GM12874 (cell line): ENCODE measurements around the gene EXD3.

ENCODE experiments used
- TF ChIP-seq, protein P1 (sequence below): IDR thresholded peaks from 2 replicates; pipeline ENCODE4 v1.5.1; 2011; ENCODE audit warnings: low read depth, mild to moderate bottlenecking, control low read depth, low read length, moderate library complexity; ENCODE audit not compliant: insufficient read depth

The EXD3 gene

DNA sequence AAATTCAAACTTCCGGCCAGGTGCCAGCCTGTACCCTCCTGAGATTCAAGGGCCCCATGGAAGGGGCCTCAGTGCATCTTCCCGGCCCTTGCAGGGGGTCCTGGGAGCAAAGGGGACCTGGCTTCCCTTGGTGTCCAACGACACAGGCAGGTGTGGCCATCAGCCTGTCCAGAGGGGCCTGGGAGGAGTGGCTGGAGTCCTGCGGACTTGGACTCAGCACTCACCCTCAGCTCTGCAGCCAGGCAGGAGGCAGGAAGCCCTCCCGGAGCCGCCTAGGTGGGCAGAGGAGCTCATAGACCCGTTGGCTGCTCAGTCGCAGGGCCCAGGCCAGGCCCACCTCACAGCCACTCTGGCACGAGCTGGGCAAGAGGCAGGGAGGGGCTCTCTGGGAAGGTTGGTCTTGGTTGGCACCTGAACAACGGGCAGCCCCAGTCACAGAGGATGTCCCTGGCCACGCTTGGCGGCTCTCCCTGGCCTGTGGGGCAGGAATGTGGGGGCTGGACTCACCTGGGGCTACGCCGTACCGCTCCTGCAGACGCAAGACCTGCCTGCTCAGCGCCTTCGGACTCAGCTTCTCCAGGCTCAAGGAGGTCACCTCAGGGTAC, 67.1 kb downstream of the EXD3 start:
- TF ChIP-seq, protein P1, sequence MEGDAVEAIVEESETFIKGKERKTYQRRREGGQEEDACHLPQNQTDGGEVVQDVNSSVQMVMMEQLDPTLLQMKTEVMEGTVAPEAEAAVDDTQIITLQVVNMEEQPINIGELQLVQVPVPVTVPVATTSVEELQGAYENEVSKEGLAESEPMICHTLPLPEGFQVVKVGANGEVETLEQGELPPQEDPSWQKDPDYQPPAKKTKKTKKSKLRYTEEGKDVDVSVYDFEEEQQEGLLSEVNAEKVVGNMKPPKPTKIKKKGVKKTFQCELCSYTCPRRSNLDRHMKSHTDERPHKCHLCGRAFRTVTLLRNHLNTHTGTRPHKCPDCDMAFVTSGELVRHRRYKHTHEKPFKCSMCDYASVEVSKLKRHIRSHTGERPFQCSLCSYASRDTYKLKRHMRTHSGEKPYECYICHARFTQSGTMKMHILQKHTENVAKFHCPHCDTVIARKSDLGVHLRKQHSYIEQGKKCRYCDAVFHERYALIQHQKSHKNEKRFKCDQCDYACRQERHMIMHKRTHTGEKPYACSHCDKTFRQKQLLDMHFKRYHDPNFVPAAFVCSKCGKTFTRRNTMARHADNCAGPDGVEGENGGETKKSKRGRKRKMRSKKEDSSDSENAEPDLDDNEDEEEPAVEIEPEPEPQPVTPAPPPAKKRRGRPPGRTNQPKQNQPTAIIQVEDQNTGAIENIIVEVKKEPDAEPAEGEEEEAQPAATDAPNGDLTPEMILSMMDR = no peak

DNA sequence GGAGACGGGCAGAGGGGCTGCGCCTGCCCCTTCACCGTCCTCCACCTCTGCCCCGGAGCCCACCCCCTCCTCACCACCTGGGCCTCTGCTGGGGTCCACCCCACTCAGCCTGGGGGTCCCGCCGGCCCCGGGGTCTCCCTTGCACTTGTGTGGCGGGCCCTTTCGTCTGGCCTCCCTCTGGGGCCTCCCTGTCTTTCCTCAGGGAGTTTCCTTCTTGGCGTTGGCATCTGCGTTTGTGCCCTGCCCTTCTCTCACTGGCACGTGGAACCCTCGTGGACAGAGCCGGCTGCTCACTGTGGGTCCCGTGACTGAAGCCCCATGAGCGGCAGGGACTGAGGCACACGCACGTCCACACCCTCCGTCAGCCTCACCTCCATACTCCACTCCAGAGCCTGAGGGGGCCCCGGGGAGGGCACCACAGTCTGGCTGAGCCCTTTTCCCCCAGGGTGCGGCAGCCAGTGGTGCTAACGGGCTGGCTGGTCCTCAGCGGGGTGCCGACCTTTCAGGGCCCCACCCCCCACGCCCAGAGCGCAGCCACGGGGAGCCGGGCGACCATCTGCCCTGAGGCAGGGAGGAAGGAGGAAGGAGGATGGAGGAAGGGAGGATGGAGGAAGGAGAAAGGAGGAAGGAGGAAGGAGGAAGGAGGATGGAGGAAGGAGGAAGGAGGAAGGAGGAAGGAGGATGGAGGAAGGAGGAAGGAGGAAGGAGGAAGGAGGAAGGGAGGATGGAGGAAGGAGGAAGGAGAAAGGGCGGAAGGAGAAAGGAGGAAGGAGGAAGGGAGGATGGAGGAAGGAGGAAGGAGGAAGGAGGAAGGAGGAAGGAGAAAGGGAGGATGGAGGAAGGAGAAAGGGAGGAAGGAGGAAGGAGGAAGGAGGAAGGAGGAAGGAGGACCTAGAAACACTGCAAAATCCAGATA, 67.9 kb downstream of the EXD3 start:
- TF ChIP-seq, protein P1 = no peak

DNA sequence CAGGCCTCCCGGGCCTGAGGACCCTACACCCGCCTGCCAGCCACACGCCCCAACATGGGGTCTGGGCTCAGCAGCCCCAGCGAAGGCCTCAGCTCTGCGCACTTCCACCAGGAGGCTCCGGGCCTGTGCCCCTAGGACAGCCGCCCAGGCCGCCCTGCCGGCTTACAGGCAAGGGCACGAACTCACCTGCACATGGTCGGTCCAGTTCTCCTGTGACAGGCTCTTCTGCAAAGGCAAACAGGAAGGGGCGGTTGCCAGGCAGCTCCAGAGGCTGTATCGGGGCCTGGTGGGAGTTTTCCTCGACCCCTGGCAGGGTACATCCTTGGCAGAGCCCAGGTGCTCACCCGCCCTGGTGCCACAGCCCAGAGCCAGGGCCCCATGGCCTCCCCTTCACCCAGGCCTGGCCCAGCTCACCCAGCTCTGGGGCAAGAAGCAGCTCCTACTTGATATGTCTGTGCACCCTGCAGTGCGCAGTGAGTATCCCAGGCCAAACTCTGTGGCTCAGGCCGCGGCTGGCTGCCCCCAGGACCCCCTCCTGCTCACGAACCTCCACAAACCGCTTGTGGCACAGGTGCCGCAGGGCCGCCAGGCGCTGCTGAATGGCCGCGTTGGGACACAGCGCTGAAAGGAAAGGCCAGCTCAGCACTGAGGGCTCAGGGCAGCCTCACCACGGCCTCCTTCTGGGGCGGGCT, 68.7 kb downstream of the EXD3 start:
- TF ChIP-seq, protein P1 = no peak

DNA sequence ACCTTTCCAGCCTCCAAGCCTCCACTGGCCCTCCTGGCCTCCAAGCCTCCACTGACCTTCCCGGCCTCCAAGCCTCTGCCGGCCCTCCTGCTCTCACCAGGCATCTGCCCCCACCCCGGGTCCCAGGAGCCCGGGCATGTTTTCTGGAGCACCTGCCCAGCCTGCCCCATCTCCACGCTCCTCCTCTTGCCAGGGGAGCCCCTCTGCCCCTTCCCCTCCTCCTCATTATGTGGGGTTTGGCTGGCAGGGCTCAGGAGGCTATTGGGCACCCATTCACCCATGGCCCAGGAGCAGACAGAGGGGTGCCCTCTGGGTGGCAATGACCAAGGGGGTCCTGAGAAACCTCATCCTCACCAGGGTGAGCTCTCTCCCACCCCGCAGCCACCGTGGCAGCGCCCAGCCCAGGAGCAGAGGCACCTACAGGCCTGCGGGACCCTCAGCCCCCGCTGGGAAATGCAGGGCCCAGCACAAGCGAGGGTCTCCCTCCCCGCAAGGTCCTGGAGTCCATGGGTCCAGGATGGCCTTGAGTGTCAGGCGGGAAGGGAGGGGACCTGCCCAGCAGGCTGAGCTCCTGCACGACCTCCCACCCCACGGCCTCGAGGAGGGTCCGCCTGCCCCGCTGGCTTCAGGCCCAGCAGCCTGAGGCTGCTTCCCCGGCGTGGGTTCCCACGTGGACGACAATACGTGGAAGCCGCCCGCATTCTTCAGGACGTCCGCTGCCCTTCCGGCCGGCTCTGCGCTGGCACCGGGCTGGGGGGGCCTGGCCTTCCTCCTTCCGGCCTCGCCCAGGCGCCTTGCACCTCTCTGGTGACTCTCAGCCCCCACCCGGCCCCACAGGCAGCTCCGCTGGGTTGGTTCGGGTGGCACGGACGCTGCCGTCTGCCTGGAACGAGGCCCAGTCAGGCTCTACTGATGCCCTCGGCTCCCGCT, 69.5 kb downstream of the EXD3 start:
- TF ChIP-seq, protein P1 = no peak

DNA sequence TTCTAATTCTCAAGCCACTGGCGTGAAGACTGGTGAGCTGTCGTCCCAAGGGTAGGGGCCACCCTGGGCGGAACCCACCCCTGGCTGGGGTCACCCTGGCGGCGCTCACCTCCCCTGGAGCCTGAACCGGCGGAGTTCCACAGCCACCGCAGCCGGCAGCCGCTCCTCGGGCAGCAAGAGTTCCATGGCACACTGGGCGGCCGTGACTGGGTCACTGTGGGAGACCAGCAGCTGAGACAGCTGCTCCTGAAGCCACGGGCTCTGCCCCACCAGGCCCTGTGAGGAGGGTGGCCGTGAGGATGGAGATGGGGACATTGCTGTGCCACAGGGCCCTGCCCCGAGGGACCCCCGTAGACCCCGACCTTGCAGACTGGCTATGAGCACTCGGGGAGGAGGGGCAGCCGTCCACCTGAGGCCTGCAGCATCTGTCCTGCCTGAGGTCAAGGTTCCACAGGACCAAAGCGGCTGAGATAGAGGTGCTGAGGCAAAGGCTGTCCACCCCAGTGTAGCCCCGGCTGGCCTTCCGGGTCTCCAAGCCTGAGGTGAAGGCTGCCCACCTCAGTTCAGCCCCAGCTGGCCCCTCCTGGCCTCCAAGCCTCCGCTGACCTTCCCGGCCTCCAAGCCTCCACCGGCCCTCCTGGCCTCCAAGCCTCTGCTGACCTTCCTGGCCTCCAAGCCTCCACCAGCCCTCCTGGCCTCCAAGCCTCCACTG, 70.3 kb downstream of the EXD3 start:
- TF ChIP-seq, protein P1 = no peak

DNA sequence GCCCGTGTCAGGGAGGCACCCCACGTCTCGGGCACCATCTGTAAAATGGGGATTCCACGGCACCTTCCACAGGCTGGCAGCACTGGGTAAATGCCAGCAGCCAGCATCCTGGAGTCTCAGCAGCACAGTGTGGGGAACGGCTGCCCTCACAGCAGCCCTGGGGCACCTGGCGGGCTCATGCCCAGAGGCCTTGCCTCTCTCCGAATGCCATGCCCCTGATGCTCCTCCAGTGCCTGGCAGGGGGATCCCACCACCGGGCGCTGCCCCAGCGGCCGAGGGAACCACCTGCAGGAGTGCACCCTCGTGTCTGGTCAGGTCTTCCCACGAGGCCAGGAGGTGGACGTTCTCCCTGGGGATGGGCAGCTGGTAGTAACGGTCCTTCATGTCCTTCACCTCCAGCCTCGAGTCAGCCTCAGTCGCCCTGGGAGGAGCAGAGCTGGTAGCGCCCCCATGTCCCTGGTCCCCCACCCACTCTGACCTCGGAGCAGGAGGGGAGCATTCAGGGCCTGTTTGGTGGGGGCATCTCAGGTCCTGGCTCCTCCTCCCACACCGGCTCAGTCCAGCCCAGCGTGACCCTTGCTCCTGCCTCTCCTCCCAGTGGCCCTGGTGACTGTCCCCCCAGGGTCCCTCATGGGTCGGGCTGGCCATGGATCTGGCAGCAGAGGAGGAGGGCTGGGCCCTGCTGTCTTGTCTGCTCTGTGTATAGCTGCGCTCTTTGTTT, 71.0 kb downstream of the EXD3 start:
- TF ChIP-seq, protein P1 = no peak
